Activated naive CD8-positive, alpha-beta T cell treated with anti-CD3 and anti-CD28 coated beads for 36 hours (primary cell): ENCODE measurements around the gene EIF2B5. TPM values are rescaled to one million over a fixed set of nuclear protein-coding genes. Genes with fewer than 3 reads are reported as not detected.

ENCODE experiments used
- DNase-seq: peaks from one replicate; pipeline ENCODE4 v3.0.0; 2021
- H3K27ac Mint-ChIP-seq: one replicate; pipeline ENCODE4 v1.8.0; 2022; ENCODE audit warnings: mild to moderate bottlenecking, moderate library complexity, mixed read lengths
- H3K27me3 Mint-ChIP-seq: one replicate; pipeline ENCODE4 v1.8.0; 2022; ENCODE audit warnings: mild to moderate bottlenecking, mixed read lengths
- H3K36me3 Mint-ChIP-seq: one replicate; pipeline ENCODE4 v1.8.0; 2021; ENCODE audit warnings: mild to moderate bottlenecking, mixed read lengths
- H3K4me1 Mint-ChIP-seq: one replicate; pipeline ENCODE4 v1.8.0; 2021; ENCODE audit warnings: mixed read lengths
- H3K4me3 Mint-ChIP-seq: one replicate; pipeline ENCODE4 v1.8.0; 2022; ENCODE audit warnings: mild to moderate bottlenecking, moderate library complexity, mixed read lengths
- H3K9me3 Mint-ChIP-seq: one replicate; pipeline ENCODE4 v1.8.0; 2022; ENCODE audit warnings: mixed read lengths
- total RNA-seq, 2 experiments: library from RNA; stranded (reverse); gene quantifications; one replicate each; pipeline ENCODE4 v1.2.3, GENCODE V29; 2021

EIF2B5 gene
- total RNA-seq, 2 experiments from 2014 or later = 73.2 to 74.4 TPM

- Mint-ChIP-seq H3K9me3 (no peaks in the 10 kb centered on the region), H3K4me1 (peaks cover 22% of the 10 kb centered on the region), H3K27ac (peak within 1 kb of the TSS; percentile 87), H3K36me3 (peaks cover 10% of the 10 kb centered on the region), H3K27me3 (no peaks in the 10 kb centered on the region), H3K4me3 (peak within 1 kb of the TSS; percentile 98)
- DNase-seq = peak; percentile 98
Observed at GRCh38 chr3:184174646-184175492, 39.7 kb downstream of the EIF2B5 start, which contains the start of gene AP2M1. TSS of gene AP2M1 (plus strand) at chr3:184174855. CDS start at chr3:184176994, 2,139 bp downstream.

DNA sequence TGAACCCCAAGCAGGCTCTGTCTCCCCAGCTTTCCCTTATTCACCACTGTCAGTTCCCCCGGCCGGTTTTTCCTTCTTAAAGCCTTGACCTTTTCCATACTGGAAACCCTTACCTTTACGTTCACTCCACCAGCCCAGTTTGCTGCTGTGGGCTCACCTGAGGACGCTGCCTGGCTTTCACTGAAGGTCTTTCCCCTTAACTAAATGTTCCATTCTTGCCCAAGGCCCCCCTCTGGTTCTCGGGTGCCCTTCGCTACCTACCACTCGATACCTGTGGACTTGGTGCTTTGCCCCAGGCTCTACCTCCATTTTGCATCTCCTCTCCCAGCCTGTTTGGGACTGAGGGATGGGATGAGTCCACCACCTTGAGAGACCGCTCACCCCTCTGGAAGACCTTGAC, 40.3 kb downstream of the EIF2B5 start:
- H3K36me3 Mint-ChIP-seq = peaks cover 12% of the 10 kb centered on the region
- peaks cover 22% of the 10 kb centered on the region for H3K4me1 Mint-ChIP-seq
- H3K27me3 Mint-ChIP-seq = no peaks in the 10 kb centered on the region
- peak overlapping the region; percentile 98 for H3K4me3 Mint-ChIP-seq
- DNase-seq = no peak
- no peaks in the 10 kb centered on the region for H3K9me3 Mint-ChIP-seq
- peak overlapping the region; percentile 87 for H3K27ac Mint-ChIP-seq

GRCh38 chr3:184175981-184176376, 40.8 kb downstream of the EIF2B5 start:
- Mint-ChIP-seq H3K36me3 (peaks cover 12% of the 10 kb centered on the region), H3K4me3 (peak overlapping the region; percentile 98), H3K27ac (no peak overlapping the region), H3K27me3 (no peaks in the 10 kb centered on the region), H3K4me1 (peaks cover 22% of the 10 kb centered on the region), H3K9me3 (no peaks in the 10 kb centered on the region)
- DNase-seq = no peak

DNA sequence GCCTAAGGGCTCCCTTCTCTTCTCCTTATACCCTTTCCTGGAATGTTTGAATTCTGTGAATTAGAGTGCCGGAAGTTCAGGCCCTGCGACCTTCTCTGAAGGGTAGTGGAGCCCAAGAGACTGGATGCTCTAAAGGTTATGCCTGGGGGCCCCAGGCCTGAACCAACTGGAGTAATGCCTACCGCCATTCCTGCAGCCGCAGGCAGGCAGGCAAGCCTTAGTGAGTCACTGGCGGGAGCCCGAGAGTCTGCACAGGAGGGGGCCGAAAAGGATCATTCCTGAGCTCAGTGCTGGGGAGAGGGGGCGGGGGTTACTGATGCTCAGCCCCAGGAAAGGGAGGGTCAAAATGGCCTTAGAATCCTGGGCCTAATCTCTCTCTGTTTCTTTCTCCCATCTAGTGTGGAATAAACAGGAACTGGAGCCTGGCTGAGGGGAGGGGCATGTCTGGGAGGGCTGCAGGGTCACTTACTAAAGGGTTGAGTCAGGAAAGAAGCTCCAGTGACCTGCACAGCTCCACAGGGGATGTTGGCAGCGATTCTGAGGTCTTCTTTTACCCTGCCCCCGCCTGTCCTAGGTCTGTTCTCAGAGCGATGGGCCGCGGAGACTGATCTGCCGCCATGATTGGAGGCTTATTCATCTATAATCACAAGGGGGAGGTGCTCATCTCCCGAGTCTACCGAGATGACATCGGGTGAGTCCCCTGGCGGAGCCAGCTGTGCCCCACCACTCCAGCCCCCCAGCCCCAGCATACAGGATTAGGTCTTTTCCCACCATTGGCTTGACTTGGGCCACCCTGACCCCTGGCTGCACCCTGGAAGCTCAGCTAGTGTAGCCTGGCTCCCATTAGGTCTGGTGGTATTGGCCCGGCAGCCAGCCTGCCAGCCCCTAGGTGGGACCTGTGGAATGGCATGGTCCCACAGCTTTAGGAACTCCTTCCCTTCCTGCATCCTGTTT, 41.5 kb downstream of the EIF2B5 start:
- Mint-ChIP-seq H3K27ac (no peak overlapping the region), H3K9me3 (no peaks in the 10 kb centered on the region), H3K4me3 (peak overlapping the region; percentile 98), H3K27me3 (no peaks in the 10 kb centered on the region), H3K4me1 (peaks cover 20% of the 10 kb centered on the region), H3K36me3 (peaks cover 12% of the 10 kb centered on the region)
- peak; percentile 6 for DNase-seq

DNA sequence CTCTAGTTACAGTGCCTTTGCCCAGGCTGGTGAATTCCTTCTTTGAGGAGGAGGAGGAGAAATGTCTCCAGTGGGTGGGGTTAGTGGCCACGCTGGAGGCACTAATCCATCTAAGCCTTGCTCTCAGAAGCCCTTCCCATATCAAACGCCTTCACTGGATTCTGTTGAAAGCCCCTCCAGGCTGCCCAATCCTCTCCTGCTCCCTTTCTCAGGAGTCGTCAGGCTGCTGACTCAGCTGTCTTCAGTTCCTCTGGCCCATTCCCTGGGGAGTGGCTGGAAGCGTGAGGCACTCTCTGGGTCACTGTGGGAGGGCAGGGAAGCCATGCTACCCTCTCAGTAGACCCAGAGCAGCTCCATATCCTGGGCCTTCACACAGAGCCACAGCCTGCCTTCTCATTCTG, 42.2 kb downstream of the EIF2B5 start:
- Mint-ChIP-seq H3K36me3 (peaks cover 12% of the 10 kb centered on the region), H3K4me3 (no peak overlapping the region), H3K27ac (no peak overlapping the region), H3K4me1 (peaks cover 20% of the 10 kb centered on the region), H3K27me3 (no peaks in the 10 kb centered on the region), H3K9me3 (no peaks in the 10 kb centered on the region)
- no peak for DNase-seq

- Mint-ChIP-seq H3K36me3 (peaks cover 14% of the 10 kb centered on the region), H3K27ac (peak overlapping the region; percentile 50), H3K4me3 (no peak overlapping the region), H3K4me1 (peaks cover 20% of the 10 kb centered on the region), H3K27me3 (no peaks in the 10 kb centered on the region), H3K9me3 (no peaks in the 10 kb centered on the region)
- no peak for DNase-seq
Observed at GRCh38 chr3:184177767-184178306, 42.7 kb downstream of the EIF2B5 start.

DNA sequence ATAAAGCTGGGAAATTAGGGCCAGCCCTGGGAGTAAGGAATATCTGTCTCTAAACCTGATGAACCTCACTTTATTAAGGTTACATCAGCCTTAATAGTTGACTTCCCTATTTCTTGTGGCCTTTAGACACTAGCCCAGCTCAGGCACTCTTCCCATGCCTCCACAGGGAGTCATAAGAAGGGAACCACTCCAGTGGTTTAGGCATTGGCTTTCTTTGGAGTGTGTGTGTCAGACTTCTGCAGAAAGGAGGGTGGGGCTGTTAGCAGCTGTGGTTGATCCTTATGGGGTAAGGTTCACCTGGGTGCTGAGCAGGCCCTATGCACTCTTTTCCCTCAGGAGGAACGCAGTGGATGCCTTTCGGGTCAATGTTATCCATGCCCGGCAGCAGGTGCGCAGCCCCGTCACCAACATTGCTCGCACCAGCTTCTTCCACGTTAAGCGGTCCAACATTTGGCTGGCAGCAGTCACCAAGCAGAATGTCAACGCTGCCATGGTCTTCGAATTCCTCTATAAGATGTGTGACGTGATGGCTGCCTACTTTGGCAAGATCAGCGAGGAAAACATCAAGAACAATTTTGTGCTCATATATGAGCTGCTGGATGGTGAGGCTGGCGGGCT, 43.5 kb downstream of the EIF2B5 start:
- Mint-ChIP-seq H3K4me1 (peaks cover 20% of the 10 kb centered on the region), H3K9me3 (no peaks in the 10 kb centered on the region), H3K36me3 (peaks cover 16% of the 10 kb centered on the region), H3K27ac (no peak overlapping the region), H3K27me3 (no peaks in the 10 kb centered on the region), H3K4me3 (no peak overlapping the region)
- DNase-seq = no peak

DNA sequence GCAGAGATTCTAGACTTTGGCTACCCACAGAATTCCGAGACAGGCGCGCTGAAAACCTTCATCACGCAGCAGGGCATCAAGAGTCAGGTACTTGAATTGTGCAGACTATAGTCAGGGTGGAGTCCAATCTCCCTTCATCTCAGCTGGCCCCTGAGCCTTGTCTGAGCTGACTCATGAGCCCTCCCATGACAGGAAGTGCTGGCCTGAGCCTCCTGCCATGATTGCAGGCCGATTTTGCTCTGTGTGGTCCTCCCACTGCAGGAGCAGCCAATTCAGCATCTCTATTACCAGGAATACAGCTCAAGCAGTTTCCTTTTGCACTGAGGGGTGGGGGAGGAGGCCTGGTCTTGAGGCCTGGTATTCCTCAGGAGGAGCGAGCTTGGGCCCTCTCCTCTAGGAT, 45.0 kb downstream of the EIF2B5 start:
- no peak for DNase-seq
- Mint-ChIP-seq H3K9me3 (no peaks in the 10 kb centered on the region), H3K27me3 (no peaks in the 10 kb centered on the region), H3K36me3 (peaks cover 28% of the 10 kb centered on the region), H3K4me3 (no peak overlapping the region), H3K27ac (no peak overlapping the region), H3K4me1 (peaks cover 19% of the 10 kb centered on the region)

DNA sequence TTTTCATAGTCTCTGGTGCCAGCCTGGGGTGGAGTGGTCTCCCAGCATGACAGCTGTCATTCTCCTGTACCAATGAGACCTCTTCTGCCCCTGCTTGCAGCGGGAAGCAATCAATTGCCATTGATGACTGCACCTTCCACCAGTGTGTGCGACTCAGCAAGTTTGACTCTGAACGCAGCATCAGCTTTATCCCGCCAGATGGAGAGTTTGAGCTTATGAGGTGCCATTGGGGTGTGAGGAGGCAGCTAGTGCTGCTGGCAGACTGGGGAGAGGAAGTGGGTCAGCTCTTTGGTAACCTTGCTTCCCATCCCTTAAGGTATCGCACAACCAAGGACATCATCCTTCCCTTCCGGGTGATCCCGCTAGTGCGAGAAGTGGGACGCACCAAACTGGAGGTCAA, 46.4 kb downstream of the EIF2B5 start:
- Mint-ChIP-seq H3K27ac (no peak overlapping the region), H3K4me3 (no peak overlapping the region), H3K27me3 (no peaks in the 10 kb centered on the region), H3K9me3 (no peaks in the 10 kb centered on the region), H3K36me3 (peaks cover 30% of the 10 kb centered on the region), H3K4me1 (peaks cover 15% of the 10 kb centered on the region)
- no peak for DNase-seq

DNA sequence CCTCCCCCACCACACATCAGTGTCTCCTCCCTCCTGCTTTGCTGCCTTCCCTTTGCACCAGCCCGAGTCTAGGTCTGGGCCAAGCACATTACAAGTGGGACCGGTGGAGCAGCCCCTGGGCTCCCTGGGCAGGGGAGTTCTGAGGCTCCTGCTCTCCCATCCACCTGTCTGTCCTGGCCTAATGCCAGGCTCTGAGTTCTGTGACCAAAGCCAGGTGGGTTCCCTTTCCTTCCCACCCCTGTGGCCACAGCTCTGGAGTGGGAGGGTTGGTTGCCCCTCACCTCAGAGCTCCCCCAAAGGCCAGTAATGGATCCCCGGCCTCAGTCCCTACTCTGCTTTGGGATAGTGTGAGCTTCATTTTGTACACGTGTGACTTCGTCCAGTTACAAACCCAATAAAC, 48.5 kb downstream of the EIF2B5 start:
- Mint-ChIP-seq H3K9me3 (no peaks in the 10 kb centered on the region), H3K27me3 (no peaks in the 10 kb centered on the region), H3K4me3 (no peak overlapping the region), H3K27ac (no peak overlapping the region), H3K4me1 (peaks cover 18% of the 10 kb centered on the region), H3K36me3 (peaks cover 35% of the 10 kb centered on the region)
- no peak for DNase-seq

- peak overlapping the region; percentile 97 for H3K4me3 Mint-ChIP-seq
- H3K36me3 Mint-ChIP-seq = peaks cover 33% of the 10 kb centered on the region
- H3K27ac Mint-ChIP-seq = peak overlapping the region; percentile 88
- no peak for DNase-seq
- H3K4me1 Mint-ChIP-seq = peaks cover 21% of the 10 kb centered on the region
- H3K9me3 Mint-ChIP-seq = no peaks in the 10 kb centered on the region
- H3K27me3 Mint-ChIP-seq = no peaks in the 10 kb centered on the region
Observed at GRCh38 chr3:184184546-184185230, 49.5 kb downstream of the EIF2B5 start.

- H3K27ac Mint-ChIP-seq = peak overlapping the region; percentile 93
- peaks cover 31% of the 10 kb centered on the region for H3K36me3 Mint-ChIP-seq
- H3K4me1 Mint-ChIP-seq = peaks cover 23% of the 10 kb centered on the region
Observed at GRCh38 chr3:184185461-184186183, 50.5 kb downstream of the EIF2B5 start.

GRCh38 chr3:184186184-184186901, 51.2 kb downstream of the EIF2B5 start, which contains the start of gene ABCF3:
TSS of gene ABCF3 (plus strand) at chr3:184186199. CDS start at chr3:184186208, 9 bp downstream.
- Mint-ChIP-seq H3K36me3 (peaks cover 31% of the 10 kb centered on the region), H3K4me3 (peak within 1 kb of the TSS; percentile 97), H3K4me1 (peaks cover 23% of the 10 kb centered on the region), H3K9me3 (no peaks in the 10 kb centered on the region), H3K27me3 (no peaks in the 10 kb centered on the region), H3K27ac (peak within 1 kb of the TSS; percentile 93)
- DNase-seq = no peak

More at GRCh38 chr3:184185461-184186183, 50.5 kb downstream of the EIF2B5 start:
- DNase-seq = peak; percentile 100
- peak overlapping the region; percentile 97 for H3K4me3 Mint-ChIP-seq
- H3K9me3 Mint-ChIP-seq = no peaks in the 10 kb centered on the region
- no peaks in the 10 kb centered on the region for H3K27me3 Mint-ChIP-seq
